GM12878 (cell line): ENCODE data around the gene LY6G6D. TPM values are rescaled to one million over a fixed set of nuclear protein-coding genes. Genes with fewer than 3 reads are reported as not detected.

Experiments
- ATAC-seq: fragments of 200-7000 bp; cut with Tn5 transposase; 3 replicates; pipeline ENCODE4 v1.9.1; 2020; ENCODE audit warnings: mild to moderate bottlenecking, moderate library complexity
- BruUV-seq: library from RNA; stranded (reverse); fragments of 400-500 nt; replicated peaks from 2 replicates; lab custom pipeline; 2021; lab: Mats Ljungman, UMichigan
- CTCF ChIA-PET: fragments of 300-600 bp; sonication (Branson Sonifier 250); formaldehyde crosslinking; extraction: SDS; loops from one replicate; lab custom pipeline; 2021; ENCODE audit warnings: inconsistent platforms; lab: Yijun Ruan, JAX
- POLR2A ChIA-PET: fragments of 350-600 bp; formaldehyde crosslinking; extraction: SDS; loops from one replicate; lab custom pipeline; 2021; ENCODE audit warnings: inconsistent platforms; lab: Charles Lee
- RAD21 ChIA-PET: fragments of 300-600 bp; sonication (Branson Sonifier 250); formaldehyde crosslinking; loops from one replicate; lab custom pipeline; 2023; ENCODE audit warnings: antibody characterized with exemption; ENCODE audit not compliant: unreplicated experiment; lab: Charles Lee
- SMC1A ChIA-PET: fragments of 300-600 bp; sonication (Branson Sonifier 250); formaldehyde crosslinking; loops from one replicate; lab custom pipeline; 2023; ENCODE audit not compliant: unreplicated experiment, uncharacterized antibody; lab: Charles Lee
- DNase-seq: peaks from one replicate; pipeline ENCODE4 v3.0.0-alpha.2; 2011; ENCODE audit warnings: low read depth, low spot score
- FAIRE-seq: peaks from 3 replicates; lab custom pipeline; 2011; peaks lifted over from hg19 to GRCh38; lab: Jason Lieb, UNC
- H2AFZ ChIP-seq: 2 replicates; pipeline ENCODE4 v1.6.0; 2011; ENCODE audit warnings: low read depth, low read length, control low read depth; ENCODE audit not compliant: control insufficient read depth
- H3K27ac ChIP-seq: 2 replicates; pipeline ENCODE4 v1.5.1; 2011; ENCODE audit warnings: control low read depth; ENCODE audit not compliant: control insufficient read depth, insufficient read depth
- H3K27me3 ChIP-seq, 2 experiments: replicated peaks in 1 of 2; 2 replicates each; pipeline versions ENCODE4 v1.6.0 to v1.6.1; 2011; ENCODE audit warnings: low read length in 1 of 2; ENCODE audit not compliant: control insufficient read depth in 2 of 2, insufficient read depth in 2 of 2
- H3K36me3 ChIP-seq, 2 experiments: 2 replicates each; pipeline ENCODE4 v1.5.1; 2011; ENCODE audit warnings: low read length in 1 of 2; ENCODE audit not compliant: control insufficient read depth in 2 of 2, insufficient read depth in 2 of 2
- H3K4me1 ChIP-seq: 2 replicates; pipeline ENCODE4 v1.6.1; 2011; ENCODE audit warnings: mild to moderate bottlenecking, low read length, moderate library complexity, mixed read lengths; ENCODE audit not compliant: control insufficient read depth, insufficient read depth
- H3K4me2 ChIP-seq: 2 replicates; pipeline ENCODE4 v1.6.0; 2011; ENCODE audit warnings: control low read depth; ENCODE audit not compliant: control insufficient read depth, insufficient read depth
- H3K4me3 ChIP-seq: fragments of 200-600 bp; sonication (generic); 2 replicates; pipeline ENCODE4 v1.5.1; 2016
- H3K79me2 ChIP-seq: 2 replicates; pipeline ENCODE4 v1.6.0; 2011; ENCODE audit warnings: low read length; ENCODE audit not compliant: control insufficient read depth, insufficient read depth
- H3K9ac ChIP-seq: 2 replicates; pipeline ENCODE4 v1.8.0; 2011; ENCODE audit warnings: low read length, control low read depth, mixed read lengths; ENCODE audit not compliant: control insufficient read depth, insufficient read depth
- H3K9me3 ChIP-seq: replicated peaks from 3 replicates; pipeline ENCODE4 v1.5.1; 2011; ENCODE audit warnings: mild to moderate bottlenecking, low read length; ENCODE audit not compliant: control insufficient read depth, insufficient read depth
- H4K20me1 ChIP-seq: 2 replicates; pipeline ENCODE4 v1.6.0; 2011; ENCODE audit not compliant: control insufficient read depth, insufficient read depth
- BMI1 ChIP-seq: fragments of 450-650 bp; IDR thresholded peaks from 2 replicates; pipeline ENCODE4 v1.6.1; 2016; ENCODE audit warnings: mild to moderate bottlenecking, moderate library complexity, borderline replicate concordance
- CBFB ChIP-seq: IDR thresholded peaks from 2 replicates; pipeline ENCODE4 v1.6.1; 2016; ENCODE audit warnings: antibody characterized with exemption, low read depth
- MEF2A ChIP-seq: IDR thresholded peaks from 2 replicates; pipeline ENCODE4 v1.6.1; 2011; ENCODE audit warnings: low read depth, mild to moderate bottlenecking, low read length, moderate library complexity; ENCODE audit not compliant: insufficient read depth
- NR2C1 ChIP-seq: fragments of 450-650 bp; IDR thresholded peaks from 2 replicates; pipeline ENCODE4 v1.6.1; 2017; ENCODE audit warnings: antibody characterized with exemption, mild to moderate bottlenecking, moderate library complexity
- RB1 ChIP-seq: fragments of 450-650 bp; formaldehyde crosslinking; IDR thresholded peaks from 2 replicates; pipeline ENCODE4 v1.6.1; 2017; ENCODE audit warnings: mild to moderate bottlenecking, borderline replicate concordance
- RBBP5 ChIP-seq: fragments of 200-600 bp; sonication (generic); conservative IDR thresholded peaks from 2 replicates; pipeline ENCODE4 v1.6.1; 2016
- ZBED1 ChIP-seq: IDR thresholded peaks from 2 replicates; pipeline ENCODE4 v1.6.1; 2016; ENCODE audit warnings: borderline replicate concordance
- WGBS: methylation state at CpG from one replicate; pipeline ENCODE4 v1.1.6; 2016; ENCODE audit warnings: low lambda C conversion rate; ENCODE audit not compliant: insufficient replicate concordance, insufficient coverage; ENCODE audit errors: missing lambda C conversion rate; 5-methylcytosine and 5-hydroxymethylcytosine counted together
- in situ Hi-C: fragments of 300-500 bp; cut with MboI; formaldehyde crosslinking; loops from 9 replicates; pipeline ENCODE4 v1.14.3; 2018; ENCODE audit warnings: mixed read lengths
- intact Hi-C: fragments of 100-400 bp; cut with micrococcal nuclease; formaldehyde crosslinking; loops from one replicate; pipeline ENCODE4 v1.14.2; 2022; ENCODE audit not compliant: unreplicated experiment
- polyA plus RNA-seq, 11 experiments: library from polyadenylated mRNA; depleted of rRNA in 4 of 11; unstranded in 6 of 11; stranded (reverse) in 5 of 11; fragments of >200 nt; fragmentation: Nextera tagmentation in 4 of 11; fragmentation: Illumina TruSeq in 1 of 11; extraction: Ambion mirVana in 4 of 11; extraction: Trizol in 1 of 11; gene quantifications; 1 replicate in 1 of 11; 2 replicates in 10 of 11; pipeline versions ENCODE4 v1.2.1 to v1.2.3, GENCODE V29; 2011 to 2016; ENCODE audit warnings: inconsistent platforms in 2 of 11, missing spikeins in 2 of 11, low read depth in 1 of 11
- total RNA-seq, 4 experiments: library from RNA; depleted of rRNA in 3 of 4; stranded (reverse); fragments of >200 nt in 3 of 4; fragmentation: Illumina TruSeq in 1 of 4; extraction: Trizol in 1 of 4; gene quantifications; 2 replicates each; pipeline versions ENCODE4 v1.2.1 to v1.2.3, GENCODE V29; 2013 to 2021
- TF ChIP-seq, protein P1 (sequence below): fragments of 450-650 bp; IDR thresholded peaks from 2 replicates; pipeline ENCODE4 v1.6.1; 2018; ENCODE audit warnings: mild to moderate bottlenecking, low read depth, moderate library complexity; ENCODE audit not compliant: partially characterized antibody
- TF ChIP-seq, protein P2 (sequence below): fragments of 450-650 bp; IDR thresholded peaks from 2 replicates; pipeline ENCODE4 v1.6.1; 2017; ENCODE audit warnings: mild to moderate bottlenecking, low read depth, inconsistent platforms; ENCODE audit not compliant: poor library complexity, severe bottlenecking

The LY6G6D gene
- total and polyA plus RNA-seq, 10 of the 15 experiments (the other 5 are each of a cell fraction or from before 2014, with no cell fraction given) = not detected

DNA sequence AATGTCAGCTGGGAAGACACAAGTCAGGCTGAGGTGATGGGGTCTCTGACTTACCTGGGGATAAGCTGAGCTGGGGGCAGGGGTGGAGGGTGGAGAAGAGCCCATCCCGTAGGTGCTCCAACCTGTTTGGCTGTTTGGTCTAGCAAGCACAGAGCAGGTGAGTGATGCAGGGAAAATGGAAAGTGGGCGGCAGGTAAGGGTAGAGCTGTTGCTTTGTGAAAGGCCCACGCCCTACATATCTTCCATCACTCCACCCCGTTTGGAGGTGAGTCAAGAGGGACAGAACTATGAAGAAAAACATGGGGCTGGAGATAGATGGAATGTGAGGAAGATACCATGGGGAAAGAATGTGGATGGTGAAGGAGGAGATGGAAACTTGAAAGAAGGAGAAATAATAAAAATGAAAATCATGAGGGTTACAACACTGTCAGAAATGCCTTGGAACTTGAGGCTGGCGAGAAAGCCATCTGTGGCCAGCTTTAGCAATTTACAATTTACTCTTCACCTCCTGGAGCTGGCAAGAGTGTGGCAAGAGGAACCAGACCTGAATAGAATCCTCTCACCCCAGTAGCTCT lies 5.1 kb downstream of the LY6G6D start:
- Histone ChIP-seq H2AFZ (no peak overlapping the region), H3K27ac (no peak overlapping the region), H3K36me3 (no peaks in the 10 kb centered on the region), H3K4me2 (no peak overlapping the region), H3K9ac (no peak overlapping the region), H3K9me3 (no peaks in the 10 kb centered on the region), H3K79me2 (no peaks in the 10 kb centered on the region), H3K27me3 (no peaks in the 10 kb centered on the region; a peak in 1 of 4 replicates), H4K20me1 (no peaks in the 10 kb centered on the region), H3K4me3 (no peak overlapping the region), H3K4me1 (no peaks in the 10 kb centered on the region)
- ChIA-PET CTCF (interaction anchor here (0.6 to 1.7 kb wide), 3 partner anchors 39 to 131 kb away, joined by 4 to 6 read pairs (median 6); no protein-coding TSS in a partner anchor), SMC1A (no interaction called here), POLR2A (no interaction called here), RAD21 (interaction anchor here (0.9 to 1.2 kb wide), 2 partner anchors 37 to 49 kb away, joined by 3 read pairs; no protein-coding TSS in a partner anchor)
- FAIRE-seq = no peak
- no TSS peak for BruUV-seq
- in situ Hi-C loops (no loop called here), intact Hi-C loops (no loop called here)
- DNase-seq = no peak
- WGBS = 45% methylated on average over 5 of the region's 5 CpGs
- TF ChIP-seq CBFB (no peak), ZBED1 (no peak), RB1 (no peak), MEF2A (no peak), BMI1 (no peak)
- no peak for ATAC-seq

DNA sequence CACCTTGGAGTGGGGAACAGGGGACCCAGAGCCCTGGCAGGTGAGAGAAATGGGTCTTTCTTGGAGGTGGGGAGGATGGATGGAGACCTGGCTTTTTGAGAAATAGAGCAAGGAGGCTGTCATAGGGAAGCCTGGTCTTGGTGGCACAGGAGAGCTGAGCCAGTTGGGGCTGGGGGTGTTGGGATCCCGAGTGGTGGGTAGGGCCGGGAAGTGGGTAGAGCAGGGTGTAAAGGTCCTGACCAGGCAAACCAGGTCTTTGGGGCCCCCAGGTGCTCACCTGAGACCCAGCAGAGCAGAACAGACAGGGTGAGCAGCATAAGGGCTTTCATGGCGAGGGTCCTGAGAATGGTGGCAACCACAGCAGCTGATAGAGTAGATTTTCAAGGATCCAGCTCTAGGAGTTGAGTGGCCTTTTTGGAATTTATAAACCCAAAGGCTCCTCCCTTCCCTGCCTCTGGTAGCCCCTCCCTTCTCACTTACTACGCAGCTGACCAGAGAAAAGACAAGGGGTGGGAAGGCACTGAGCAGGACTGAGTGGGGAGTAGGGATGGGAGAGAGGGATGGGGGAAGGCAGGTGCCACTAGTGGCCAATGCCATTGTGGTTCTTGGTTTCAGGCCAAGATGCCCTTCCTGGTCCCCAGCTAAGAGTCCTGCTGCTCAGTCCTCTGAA lies 6.3 kb downstream of the LY6G6D start, which contains the start of gene LY6G6C:
TSS of gene LY6G6C (minus strand) at position 396 of the 670 bp plus-strand sequence. CDS start at position 329, 67 bp downstream.
- WGBS = 25% methylated on average over 4 of the region's 4 CpGs

More for the DNA sequence above, 6.3 kb downstream of the LY6G6D start, which contains the start of gene LY6G6C:
- Histone ChIP-seq H3K4me2 (no peak within 1 kb of the TSS), H4K20me1 (no peaks in the 10 kb centered on the region), H3K4me1 (no peaks in the 10 kb centered on the region), H3K79me2 (no peaks in the 10 kb centered on the region), H3K27ac (no peak within 1 kb of the TSS), H3K9ac (no peak within 1 kb of the TSS), H3K4me3 (no peak within 1 kb of the TSS), H3K36me3 (no peaks in the 10 kb centered on the region), H3K9me3 (no peaks in the 10 kb centered on the region), H2AFZ (no peak within 1 kb of the TSS), H3K27me3 (no peaks in the 10 kb centered on the region; a peak in 1 of 4 replicates)
- DNase-seq = no peak
- intact Hi-C loops = no loop called here
- RAD21 ChIA-PET = interaction anchor here (1.2 kb wide), 1 partner anchor 36 kb away, joined by 3 read pairs; no protein-coding TSS in a partner anchor
- no peak for TF ChIP-seq NR2C1
- TF ChIP-seq, protein P1, sequence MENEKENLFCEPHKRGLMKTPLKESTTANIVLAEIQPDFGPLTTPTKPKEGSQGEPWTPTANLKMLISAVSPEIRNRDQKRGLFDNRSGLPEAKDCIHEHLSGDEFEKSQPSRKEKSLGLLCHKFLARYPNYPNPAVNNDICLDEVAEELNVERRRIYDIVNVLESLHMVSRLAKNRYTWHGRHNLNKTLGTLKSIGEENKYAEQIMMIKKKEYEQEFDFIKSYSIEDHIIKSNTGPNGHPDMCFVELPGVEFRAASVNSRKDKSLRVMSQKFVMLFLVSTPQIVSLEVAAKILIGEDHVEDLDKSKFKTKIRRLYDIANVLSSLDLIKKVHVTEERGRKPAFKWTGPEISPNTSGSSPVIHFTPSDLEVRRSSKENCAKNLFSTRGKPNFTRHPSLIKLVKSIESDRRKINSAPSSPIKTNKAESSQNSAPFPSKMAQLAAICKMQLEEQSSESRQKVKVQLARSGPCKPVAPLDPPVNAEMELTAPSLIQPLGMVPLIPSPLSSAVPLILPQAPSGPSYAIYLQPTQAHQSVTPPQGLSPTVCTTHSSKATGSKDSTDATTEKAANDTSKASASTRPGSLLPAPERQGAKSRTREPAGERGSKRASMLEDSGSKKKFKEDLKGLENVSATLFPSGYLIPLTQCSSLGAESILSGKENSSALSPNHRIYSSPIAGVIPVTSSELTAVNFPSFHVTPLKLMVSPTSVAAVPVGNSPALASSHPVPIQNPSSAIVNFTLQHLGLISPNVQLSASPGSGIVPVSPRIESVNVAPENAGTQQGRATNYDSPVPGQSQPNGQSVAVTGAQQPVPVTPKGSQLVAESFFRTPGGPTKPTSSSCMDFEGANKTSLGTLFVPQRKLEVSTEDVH = no peak
- TF ChIP-seq, protein P2, sequence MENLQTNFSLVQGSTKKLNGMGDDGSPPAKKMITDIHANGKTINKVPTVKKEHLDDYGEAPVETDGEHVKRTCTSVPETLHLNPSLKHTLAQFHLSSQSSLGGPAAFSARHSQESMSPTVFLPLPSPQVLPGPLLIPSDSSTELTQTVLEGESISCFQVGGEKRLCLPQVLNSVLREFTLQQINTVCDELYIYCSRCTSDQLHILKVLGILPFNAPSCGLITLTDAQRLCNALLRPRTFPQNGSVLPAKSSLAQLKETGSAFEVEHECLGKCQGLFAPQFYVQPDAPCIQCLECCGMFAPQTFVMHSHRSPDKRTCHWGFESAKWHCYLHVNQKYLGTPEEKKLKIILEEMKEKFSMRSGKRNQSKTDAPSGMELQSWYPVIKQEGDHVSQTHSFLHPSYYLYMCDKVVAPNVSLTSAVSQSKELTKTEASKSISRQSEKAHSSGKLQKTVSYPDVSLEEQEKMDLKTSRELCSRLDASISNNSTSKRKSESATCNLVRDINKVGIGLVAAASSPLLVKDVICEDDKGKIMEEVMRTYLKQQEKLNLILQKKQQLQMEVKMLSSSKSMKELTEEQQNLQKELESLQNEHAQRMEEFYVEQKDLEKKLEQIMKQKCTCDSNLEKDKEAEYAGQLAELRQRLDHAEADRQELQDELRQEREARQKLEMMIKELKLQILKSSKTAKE = no peak
- no peak for TF ChIP-seq RBBP5
- no TSS peak for BruUV-seq
- no peak for FAIRE-seq
- in situ Hi-C loops = no loop called here
- CTCF ChIA-PET = interaction anchor here (1.7 kb wide), 1 partner anchor 40 kb away, joined by 6 read pairs; no protein-coding TSS in a partner anchor
- POLR2A ChIA-PET = interaction anchor here (1.3 kb wide), 1 partner anchor 9 kb away, joined by 3 read pairs; no protein-coding TSS in a partner anchor
- no peak for ATAC-seq
- SMC1A ChIA-PET = no interaction called here
